Erythroblast (primary cell): ENCODE measurements around the gene C14orf180.

Experiments used
- GATA1 ChIP-seq: IDR thresholded peaks from 2 replicates; pipeline ENCODE4 v1.6.1; 2011; ENCODE audit warnings: low read depth, mild to moderate bottlenecking, control low read depth, low read length, moderate library complexity
- POLR2A ChIP-seq: IDR thresholded peaks from 2 replicates; pipeline ENCODE4 v1.6.1; 2011; ENCODE audit warnings: mild to moderate bottlenecking, low read length

DNA sequence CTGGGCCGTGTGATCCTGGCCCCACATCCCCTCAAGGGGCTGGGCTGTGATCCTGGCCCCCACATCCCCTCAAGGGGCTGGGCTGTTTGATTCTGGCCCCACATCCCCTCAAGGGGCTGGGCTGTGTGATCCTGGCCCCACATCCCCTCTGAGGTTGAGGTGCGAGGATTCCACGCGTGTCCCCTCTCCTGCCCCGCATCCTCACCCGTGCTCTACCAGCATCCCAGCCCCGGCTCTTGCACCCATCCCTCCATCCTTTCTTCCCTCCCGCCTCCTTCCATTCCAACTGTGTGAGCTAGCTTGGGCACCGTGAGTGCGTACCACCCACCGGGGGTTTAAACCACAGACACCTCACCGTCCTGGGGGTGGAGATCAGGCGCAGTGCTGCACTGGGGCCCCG, 56.2 kb downstream of the C14orf180 start:
- no peak for TF ChIP-seq POLR2A
- no peak for TF ChIP-seq GATA1
